GM19438 (cell line): ENCODE measurements around the gene FKBP1A.

Experiments used
- ATAC-seq: cut with Tn5 transposase; IDR thresholded peaks from one replicate; pipeline ENCODE4 v1.9.1; 2021; ENCODE audit warnings: low read depth; ENCODE audit not compliant: unreplicated experiment

FKBP1A gene

GRCh38 chr20:1392693-1393506 is at the start of gene FKBP1A:
FKBP1A (minus strand) TSS chr20:1393054; CDS start chr20:1392998, 56 bp downstream.
- ATAC-seq: peak; percentile 76

GRCh38 chr20:1442304-1442703 is 49.5 kb upstream of the FKBP1A start:
- no peak for ATAC-seq

- ATAC-seq: no peak
These were observed 48.3 kb upstream of the FKBP1A start for GRCh38 chr20:1441133-1441532.

- no peak for ATAC-seq
These were observed 47.2 kb upstream of the FKBP1A start for GRCh38 chr20:1440024-1440423.

- no peak for ATAC-seq
These were observed 45.5 kb upstream of the FKBP1A start for GRCh38 chr20:1438361-1438760.

GRCh38 chr20:1437235-1437904 is 44.5 kb upstream of the FKBP1A start:
- ATAC-seq: no peak

GRCh38 chr20:1436263-1436662 is 43.4 kb upstream of the FKBP1A start:
- ATAC-seq: no peak

GRCh38 chr20:1435337-1435699 is 42.5 kb upstream of the FKBP1A start:
- ATAC-seq: no peak

- ATAC-seq: peak; percentile 93
These were observed 41.9 kb upstream of the FKBP1A start for GRCh38 chr20:1434571-1435336.

GRCh38 chr20:1431158-1431557 is 38.3 kb upstream of the FKBP1A start:
- ATAC-seq: no peak

GRCh38 chr20:1430004-1430451 is 37.2 kb upstream of the FKBP1A start:
- no peak for ATAC-seq

- no peak for ATAC-seq
These were observed 36.4 kb upstream of the FKBP1A start for GRCh38 chr20:1429143-1429728.

GRCh38 chr20:1427457-1428054 is 34.7 kb upstream of the FKBP1A start:
- ATAC-seq: no peak

GRCh38 chr20:1426231-1426849 is 33.5 kb upstream of the FKBP1A start:
- ATAC-seq: no peak

- no peak for ATAC-seq
These were observed 31.5 kb upstream of the FKBP1A start for GRCh38 chr20:1424336-1424735.

GRCh38 chr20:1423625-1424106 is 30.8 kb upstream of the FKBP1A start:
- no peak for ATAC-seq

- ATAC-seq: no peak
These were observed 30.4 kb upstream of the FKBP1A start for GRCh38 chr20:1423206-1423605.

- no peak for ATAC-seq
These were observed 29.9 kb upstream of the FKBP1A start for GRCh38 chr20:1422753-1423152.

GRCh38 chr20:1420066-1420465 is 27.2 kb upstream of the FKBP1A start:
- no peak for ATAC-seq

GRCh38 chr20:1418350-1418749 is 25.5 kb upstream of the FKBP1A start:
- no peak for ATAC-seq
